Spleen (tissue), 11 donors: ENCODE results near the gene OMP. TPM values are rescaled to one million over a fixed set of nuclear protein-coding genes. Genes with fewer than 3 reads are reported as not detected.
"Not testable (repeated sequence)": the region's sequence is repeated elsewhere in the genome, so short reads cannot be mapped to it uniquely, and the experiment has no call there.

Experiments
- DNase-seq: peaks from one replicate; pipeline ENCODE4 v3.0.0-alpha.2; 2020
- H3K27ac ChIP-seq, 8 donors: fragments of 200-600 bp; sonication (generic) in 7 of 8; 1 replicate in 4 of 8; 2 replicates in 4 of 8; pipeline versions ENCODE4 v1.5.0 to v1.8.0; 2016 to 2021; ENCODE audit warnings: inconsistent platforms in 4 of 8, mild to moderate bottlenecking in 4 of 8, moderate library complexity in 1 of 8
- H3K27me3 ChIP-seq, 7 donors: fragments of 200-600 bp; sonication (generic) in 6 of 7; replicated peaks in 1 of 7; 1 replicate in 4 of 7; 2 replicates in 3 of 7; pipeline versions ENCODE4 v1.5.0 to v1.8.0; 2016 to 2021; ENCODE audit warnings: inconsistent platforms in 3 of 7, mild to moderate bottlenecking in 1 of 7
- H3K36me3 ChIP-seq, 6 donors: fragments of 200-600 bp; sonication (generic) in 5 of 6; 1 replicate in 4 of 6; 2 replicates in 2 of 6; pipeline versions ENCODE4 v1.5.0 to v1.8.0; 2016 to 2021; ENCODE audit warnings: inconsistent platforms in 2 of 6
- H3K4me1 ChIP-seq, 6 donors: fragments of 200-600 bp; sonication (generic) in 5 of 6; 1 replicate in 3 of 6; 2 replicates in 3 of 6; pipeline versions ENCODE4 v1.5.0 to v1.8.0; 2016 to 2021; ENCODE audit warnings: inconsistent platforms in 3 of 6
- H3K4me3 ChIP-seq, 8 donors: fragments of 200-600 bp; sonication (generic) in 7 of 8; 1 replicate in 4 of 8; 2 replicates in 4 of 8; pipeline versions ENCODE4 v1.5.0 to v1.8.0; 2016 to 2021; ENCODE audit warnings: inconsistent platforms in 4 of 8, mild to moderate bottlenecking in 4 of 8, moderate library complexity in 2 of 8
- H3K9me3 ChIP-seq, 8 donors: fragments of 200-600 bp; sonication (generic) in 7 of 8; 1 replicate in 4 of 8; 2 replicates in 4 of 8; pipeline versions ENCODE4 v1.5.0 to v1.8.0; 2016 to 2021; ENCODE audit warnings: inconsistent platforms in 4 of 8
- CTCF ChIP-seq, 11 experiments: fragments of 200-600 bp in 7 of 11; fragments of 450-650 bp in 4 of 11; sonication (generic) in 4 of 11; IDR thresholded peaks in 8 of 11; conservative IDR thresholded peaks in 3 of 11; 1 replicate in 7 of 11; 2 replicates in 4 of 11; pipeline versions ENCODE4 v1.4.0 to v1.8.0; 2016 to 2021; ENCODE audit warnings: antibody characterized with exemption in 11 of 11, inconsistent platforms in 4 of 11, mild to moderate bottlenecking in 1 of 11
- POLR2A ChIP-seq, 3 donors: fragments of 450-650 bp; IDR thresholded peaks; one replicate each; pipeline ENCODE4 v1.5.1; 2017; ENCODE audit warnings: antibody characterized with exemption in 3 of 3, mild to moderate bottlenecking in 1 of 3
- POLR2AphosphoS5 ChIP-seq, 3 donors: sonication (generic); formaldehyde crosslinking; IDR thresholded peaks; one replicate each; pipeline ENCODE4 v1.5.1; 2017; ENCODE audit warnings: antibody characterized with exemption in 3 of 3
- WGBS, 5 donors: extraction: QIAGEN DNeasy Blood & Tissue Kit in 3 of 5; methylation state at CpG; one replicate each; pipeline versions ENCODE4 v1.1.5 to v1.1.7; 2013 to 2018; 5-methylcytosine and 5-hydroxymethylcytosine counted together
- intact Hi-C: fragments of 100-400 bp; cut with DNase I; formaldehyde crosslinking; loops from one replicate; pipeline ENCODE4 v1.15.0; 2023; ENCODE audit warnings: low total_unique reads
- polyA plus RNA-seq, 3 donors: library from polyadenylated mRNA; stranded (reverse); fragments of 200-250 nt; gene quantifications; one replicate each; pipeline ENCODE4 v1.2.1, GENCODE V29; 2013
- total RNA-seq, 7 donors: library from RNA; depleted of rRNA in 3 of 7; stranded (reverse); fragments of >200 nt in 3 of 7; fragmentation: NEBNext Ultra II Directional in 4 of 7; extraction: Animal tissue kit (Norgen Biotek cat#: 25700) in 4 of 7; gene quantifications; one replicate each; pipeline versions ENCODE4 v1.1.0 to v1.2.1, GENCODE V29; 2016 to 2021
- donor health status: healthy with polysubstance abuse.
- donor health status: DM: no; HTN: no; CAD: no; lungs with moderate emphysema.
- donor health status: DM: no; HTN: no; CAD: no.
- donor health status: Bipolar disorder and iron deficiency.
- donor health status: healthy.
- donor health status: DM: no; HTN: no; CAD: no.
- donor health status: DM: yes; HTN: yes; CAD: no.

OMP gene
- total and polyA plus RNA-seq, 10 donors: 0.51 to 0.64 TPM; not detected in 8

- TF ChIP-seq POLR2A (IDR thresholded peaks at IDR 0.05): no peak
- TF ChIP-seq POLR2AphosphoS5 (IDR thresholded peaks at IDR 0.05): no peak
- TF ChIP-seq CTCF (IDR thresholded peaks at IDR 0.05 in 8 of 11, conservative IDR thresholded peaks at IDR 0.05 in 3 of 11): no peak
- H3K36me3 ChIP-seq: no peaks in the 10 kb centered on the region
- WGBS, 5 donors: 90 to 95% (median 94%) methylated on average over 5 of the region's 5 CpGs
- H3K4me3 ChIP-seq: no peak overlapping the region
- H3K4me1 ChIP-seq: no peaks in the 10 kb centered on the region
- DNase-seq: no peak
- intact Hi-C loops: loop anchor here (10.0 kb wide), 1 partner anchor 125 kb away; no protein-coding TSS in a partner anchor
- no peaks in the 10 kb centered on the region for H3K27me3 ChIP-seq
- H3K9me3 ChIP-seq: peaks cover 0 to 27% (median 16%) of the 10 kb centered on the region in 8 donors
- H3K27ac ChIP-seq: no peak overlapping the region
These were observed 42.8 kb upstream of the OMP start for GRCh38 chr11:77059806-77060205.

- H3K27me3 ChIP-seq: no peaks in the 10 kb centered on the region
- H3K36me3 ChIP-seq: no peaks in the 10 kb centered on the region
- peaks cover 0 to 27% (median 16%) of the 10 kb centered on the region in 8 donors for H3K9me3 ChIP-seq
- WGBS, 5 donors: 77 to 89% (median 80%) methylated on average over 4 of the region's 4 CpGs
- no peak overlapping the region for H3K27ac ChIP-seq
- H3K4me1 ChIP-seq: peaks cover 0 to under 1% (median 0%) of the 10 kb centered on the region in 6 donors
- TF ChIP-seq POLR2AphosphoS5 (IDR thresholded peaks at IDR 0.05) (no peak), POLR2A (IDR thresholded peaks at IDR 0.05) (no peak), CTCF (IDR thresholded peaks at IDR 0.05 in 8 of 11, conservative IDR thresholded peaks at IDR 0.05 in 3 of 11) (no peak)
- intact Hi-C loops: no loop called here
- H3K4me3 ChIP-seq: no peak overlapping the region
- no peak for DNase-seq
These were observed 42.4 kb upstream of the OMP start for GRCh38 chr11:77060234-77060633.

DNA sequence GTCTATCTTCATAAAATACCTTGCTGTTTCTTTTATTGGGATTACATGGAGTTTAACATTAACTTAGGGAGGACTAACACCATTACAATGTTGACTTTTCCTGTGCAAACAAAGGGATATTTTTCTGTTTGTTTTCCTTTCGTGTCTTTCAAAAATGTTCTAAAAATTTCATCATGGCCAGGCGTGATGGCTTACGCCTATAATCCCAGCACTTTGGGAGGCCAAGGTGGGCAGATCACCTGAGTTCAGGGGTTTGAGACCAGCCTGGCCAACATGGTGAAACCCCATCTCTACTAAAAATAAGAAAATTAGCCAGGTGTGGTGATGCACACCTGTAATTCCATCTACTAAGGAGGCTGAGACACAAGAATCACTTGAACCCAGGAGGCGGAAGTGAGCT, 41.4 kb upstream of the OMP start:
- H3K27ac ChIP-seq, H3K4me3 ChIP-seq, H3K36me3 ChIP-seq, H3K27me3 ChIP-seq, intact Hi-C loops: not testable (repeated sequence)
- Histone ChIP-seq H3K9me3 (peaks cover 0 to 21% (median 11%) of the 10 kb centered on the region in 8 donors), H3K4me1 (peaks cover 0 to 11% (median 7%) of the 10 kb centered on the region in 6 donors)
- DNase-seq: peak; percentile 9
- 71 to 89% (median 82%) methylated on average over 4 of the region's 4 CpGs for WGBS, 5 donors

DNA sequence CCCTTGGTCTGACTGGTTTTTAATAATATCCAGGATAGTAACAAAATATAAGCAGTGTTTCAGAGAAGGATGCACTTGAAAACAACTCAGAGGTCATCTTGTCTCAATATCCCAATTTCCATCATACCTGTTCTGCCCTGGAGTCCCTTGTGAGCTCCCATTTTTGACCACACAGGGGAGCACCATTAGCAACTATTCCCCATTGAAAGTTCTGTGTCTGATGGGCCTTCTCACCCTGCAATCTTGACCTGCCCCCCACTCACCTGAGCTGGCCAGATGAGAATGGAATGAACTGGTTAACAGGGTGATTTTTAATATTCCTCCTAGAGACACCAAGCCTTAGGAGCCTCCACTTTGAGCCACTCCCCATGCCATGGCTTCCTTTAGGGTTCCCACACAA, 39.7 kb upstream of the OMP start:
- no peak overlapping the region for H3K27ac ChIP-seq
- intact Hi-C loops: no loop called here
- no peak overlapping the region for H3K4me3 ChIP-seq
- H3K4me1 ChIP-seq: peaks cover 0 to 23% (median 16%) of the 10 kb centered on the region in 6 donors
- peaks cover 0 to 8% (median 0%) of the 10 kb centered on the region in 8 donors for H3K9me3 ChIP-seq
- DNase-seq: no peak
- H3K36me3 ChIP-seq: no peaks in the 10 kb centered on the region
- TF ChIP-seq POLR2A (IDR thresholded peaks at IDR 0.05) (no peak), CTCF (IDR thresholded peaks at IDR 0.05 in 8 of 11, conservative IDR thresholded peaks at IDR 0.05 in 3 of 11) (no peak), POLR2AphosphoS5 (IDR thresholded peaks at IDR 0.05) (no peak)
- H3K27me3 ChIP-seq: no peaks in the 10 kb centered on the region

DNA sequence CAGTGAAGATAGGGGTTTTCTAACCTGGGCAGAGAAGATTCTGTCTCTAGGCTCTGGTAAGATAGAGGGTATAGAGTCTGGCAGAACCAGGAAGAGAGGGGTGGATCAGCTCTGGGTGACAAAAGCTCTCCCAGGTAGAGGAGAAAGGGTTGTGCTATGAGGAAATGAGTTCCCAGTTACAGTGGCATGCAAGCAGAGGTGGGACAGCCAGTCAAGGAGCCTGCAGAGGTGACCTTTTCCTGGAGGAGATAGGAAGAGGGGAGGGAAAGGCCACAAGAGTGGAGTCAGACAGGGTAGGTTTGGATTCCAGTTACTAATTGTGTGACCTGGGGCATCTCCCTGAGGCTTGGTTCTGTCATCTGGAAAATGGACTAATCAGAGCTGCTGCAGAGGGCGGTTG, 39.2 kb upstream of the OMP start:
- no peak for DNase-seq
- 86 to 95% (median 90%) methylated on average over 1 of the region's 1 CpG for WGBS, 5 donors
- no peak for TF ChIP-seq CTCF (IDR thresholded peaks at IDR 0.05 in 8 of 11, conservative IDR thresholded peaks at IDR 0.05 in 3 of 11)
- H3K36me3 ChIP-seq: no peaks in the 10 kb centered on the region
- intact Hi-C loops: no loop called here
- no peaks in the 10 kb centered on the region for H3K27me3 ChIP-seq
- H3K9me3 ChIP-seq: peaks cover 0 to 8% (median 0%) of the 10 kb centered on the region in 8 donors
- H3K4me1 ChIP-seq: peaks cover 0 to 28% (median 18%) of the 10 kb centered on the region in 6 donors
- no peak overlapping the region for H3K4me3 ChIP-seq
- no peak overlapping the region for H3K27ac ChIP-seq
